Subcutaneous adipose tissue (tissue), 4 donors: Measurements from ENCODE around the gene CYB5RL. TPM values are rescaled to one million over a fixed set of nuclear protein-coding genes. Genes with fewer than 3 reads are reported as not detected.

Experiments used
- total RNA-seq, 4 donors: library from RNA; depleted of rRNA; stranded (reverse); fragments of >200 nt; gene quantifications; one replicate each; pipeline ENCODE4 v1.1.0, GENCODE V29; 2016
- TF ChIP-seq, protein P1 (sequence below): fragments of 450-650 bp; IDR thresholded peaks from one replicate; pipeline ENCODE4 v1.5.1; 2016; ENCODE audit warnings: low read depth, mild to moderate bottlenecking, control low read depth, antibody characterized with exemption, moderate library complexity

The CYB5RL gene
- total RNA-seq, 4 donors from 2014 or later, result 3.9 to 6.4 (median 5.4) TPM

DNA sequence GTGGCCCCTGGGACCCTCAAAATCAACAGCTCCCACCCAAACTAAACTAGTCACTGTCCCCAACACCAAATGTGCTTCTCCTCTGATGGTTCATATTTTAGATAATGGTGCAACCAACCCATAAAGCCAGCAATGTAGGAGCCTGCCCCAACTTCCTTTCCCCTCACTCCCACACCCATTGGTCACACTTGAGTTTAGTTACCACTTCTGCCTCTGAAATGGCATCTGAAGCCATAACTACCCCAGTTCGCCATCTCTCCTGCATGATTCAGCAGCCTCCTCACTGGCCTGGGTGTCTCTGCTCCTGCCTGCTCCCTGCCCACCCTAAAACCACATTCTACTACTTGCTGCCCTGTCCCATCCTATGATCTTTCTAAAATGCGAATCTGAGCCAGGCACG, 43.6 kb downstream of the CYB5RL start:
- TF ChIP-seq, protein P1, sequence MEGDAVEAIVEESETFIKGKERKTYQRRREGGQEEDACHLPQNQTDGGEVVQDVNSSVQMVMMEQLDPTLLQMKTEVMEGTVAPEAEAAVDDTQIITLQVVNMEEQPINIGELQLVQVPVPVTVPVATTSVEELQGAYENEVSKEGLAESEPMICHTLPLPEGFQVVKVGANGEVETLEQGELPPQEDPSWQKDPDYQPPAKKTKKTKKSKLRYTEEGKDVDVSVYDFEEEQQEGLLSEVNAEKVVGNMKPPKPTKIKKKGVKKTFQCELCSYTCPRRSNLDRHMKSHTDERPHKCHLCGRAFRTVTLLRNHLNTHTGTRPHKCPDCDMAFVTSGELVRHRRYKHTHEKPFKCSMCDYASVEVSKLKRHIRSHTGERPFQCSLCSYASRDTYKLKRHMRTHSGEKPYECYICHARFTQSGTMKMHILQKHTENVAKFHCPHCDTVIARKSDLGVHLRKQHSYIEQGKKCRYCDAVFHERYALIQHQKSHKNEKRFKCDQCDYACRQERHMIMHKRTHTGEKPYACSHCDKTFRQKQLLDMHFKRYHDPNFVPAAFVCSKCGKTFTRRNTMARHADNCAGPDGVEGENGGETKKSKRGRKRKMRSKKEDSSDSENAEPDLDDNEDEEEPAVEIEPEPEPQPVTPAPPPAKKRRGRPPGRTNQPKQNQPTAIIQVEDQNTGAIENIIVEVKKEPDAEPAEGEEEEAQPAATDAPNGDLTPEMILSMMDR, result no peak

DNA sequence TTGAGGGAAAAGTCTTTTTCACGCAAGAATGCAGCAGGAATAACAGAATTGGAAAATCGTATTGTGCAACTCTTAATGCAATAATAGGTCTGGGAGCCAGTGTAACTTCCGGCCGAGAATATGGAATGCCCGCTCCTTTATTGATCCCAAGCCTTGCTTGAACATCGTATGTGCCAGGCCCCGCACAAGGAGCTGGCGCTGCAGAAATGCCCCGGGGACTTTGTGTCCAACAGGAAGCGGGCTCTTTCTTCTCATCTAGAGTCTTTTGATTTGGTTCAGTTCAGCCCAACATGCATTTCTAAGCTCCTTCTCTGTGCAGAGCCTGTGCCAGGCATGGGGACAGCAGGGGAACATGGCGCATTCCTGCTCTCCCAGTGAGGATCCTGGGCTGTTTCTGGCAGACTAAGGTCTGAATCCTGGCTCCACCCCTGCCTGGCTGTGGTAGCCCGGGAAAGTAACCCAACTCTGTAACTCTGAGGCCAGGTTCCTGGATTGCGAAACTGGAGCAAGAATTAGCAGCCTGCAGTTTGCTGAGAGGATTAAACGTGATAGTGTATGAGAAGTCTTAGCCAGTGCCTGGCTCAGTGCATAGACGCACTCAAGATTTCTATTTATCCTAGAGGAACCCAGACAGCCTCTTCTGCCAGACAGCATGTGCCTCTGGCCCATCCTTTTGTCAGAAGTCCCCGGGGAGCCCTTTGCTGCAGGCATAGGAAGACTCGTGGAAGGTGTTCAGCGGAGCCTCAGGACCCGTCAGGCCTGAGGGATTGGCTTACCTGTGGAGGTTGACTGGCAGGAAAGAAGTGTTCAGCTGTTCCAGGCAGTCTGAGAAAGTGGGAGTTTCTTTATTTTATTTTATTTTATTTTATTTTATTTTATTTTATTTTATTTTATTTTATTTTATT, 46.0 kb downstream of the CYB5RL start:
- TF ChIP-seq, protein P1, result no peak

DNA sequence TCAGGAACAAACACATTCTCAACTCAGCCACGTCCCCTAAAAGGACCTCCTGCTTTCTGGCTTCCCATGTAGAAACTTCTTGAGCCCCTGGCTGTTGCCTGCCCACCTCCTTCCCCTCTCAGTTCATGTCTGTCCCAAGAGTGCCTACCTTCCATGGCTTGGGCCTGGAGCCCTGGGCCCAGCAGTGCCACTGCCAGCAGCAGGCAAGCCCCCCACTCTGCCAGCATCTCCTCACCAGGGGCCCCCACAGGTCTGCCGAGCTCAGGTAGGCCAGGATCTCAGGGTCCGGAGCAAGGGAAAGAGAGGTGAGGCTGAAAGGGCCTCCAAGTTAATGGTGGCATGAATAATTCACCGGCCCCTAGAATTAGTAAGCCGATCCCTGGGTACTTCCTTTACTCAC, 47.1 kb downstream of the CYB5RL start, which contains the start of gene CDCP2:
TSS of gene CDCP2 (minus strand) at position 305 of the 400 bp plus-strand sequence. CDS start at position 227, 78 bp downstream.
- TF ChIP-seq, protein P1, result no peak

DNA sequence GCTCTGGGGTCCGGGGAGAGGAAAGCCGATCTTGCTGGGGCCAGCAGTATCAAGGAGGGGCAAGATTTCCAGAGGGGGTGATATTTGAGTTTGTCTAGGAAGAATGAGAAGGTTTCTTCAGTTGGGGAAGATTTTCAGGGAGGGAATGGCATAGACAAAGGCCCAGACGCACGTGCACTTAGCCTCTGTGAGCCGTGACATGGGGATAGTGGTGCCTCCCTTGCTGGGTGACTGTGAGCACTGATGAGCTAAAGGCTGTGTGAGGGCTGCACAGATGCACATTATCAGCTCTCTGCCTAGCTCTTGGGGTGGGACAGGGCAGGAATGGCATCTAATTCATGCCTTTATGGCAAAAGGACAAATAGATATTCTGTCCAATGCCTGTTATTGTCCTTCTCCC, 48.8 kb downstream of the CYB5RL start:
- TF ChIP-seq, protein P1, result no peak

Other genes starting within 250 kb of the CYB5RL start
- gene LDLRAD1, start 181.8 kb downstream of the CYB5RL start, total RNA-seq, result not detected
- 100 to 1,000 TPM; 184 to 344 (median 338) TPM for gene TMEM59, start 146.8 kb downstream of the CYB5RL start, total RNA-seq
- gene TCEANC2, start 146.4 kb downstream of the CYB5RL start, total RNA-seq, result 1 to 10 TPM; 3.3 to 5.6 (median 4.4) TPM
- under 1 TPM in 1 of 4 donors, not detected in 3; 0.16 TPM for gene CDCP2, start 47.0 kb downstream of the CYB5RL start, total RNA-seq
- gene MRPL37, start 137 bp upstream of the CYB5RL start, total RNA-seq, result 10 to 100 TPM; 55.8 to 86.5 (median 56.9) TPM
- 10 to 100 TPM; 19.7 to 28.1 (median 25.1) TPM for gene SSBP3, start 206.4 kb upstream of the CYB5RL start, total RNA-seq